Skeletal muscle satellite cell (primary cell): Measurements from ENCODE around the gene MAPKAP1.

Experiments used
- H3K27me3 ChIP-seq: 2 replicates; pipeline ENCODE4 v1.7.0; 2013; ENCODE audit warnings: low read length; ENCODE audit not compliant: control insufficient read depth, insufficient read depth
- H3K36me3 ChIP-seq: 2 replicates; pipeline ENCODE4 v1.7.0; 2013; ENCODE audit warnings: mild to moderate bottlenecking, control low read depth, low read length; ENCODE audit not compliant: insufficient read depth
- H3K4me1 ChIP-seq: 2 replicates; pipeline ENCODE4 v1.7.0; 2013; ENCODE audit warnings: low read length; ENCODE audit not compliant: control insufficient read depth, insufficient read depth
- H3K4me2 ChIP-seq: 2 replicates; pipeline ENCODE4 v1.7.0; 2013; ENCODE audit warnings: mild to moderate bottlenecking, low read length
- H3K4me3 ChIP-seq: 2 replicates; pipeline ENCODE4 v1.7.0; 2013; ENCODE audit warnings: low read length
- H3K9ac ChIP-seq: 2 replicates; pipeline ENCODE4 v1.7.0; 2013; ENCODE audit warnings: mild to moderate bottlenecking, low read depth, low read length, moderate library complexity
- H3K9me3 ChIP-seq: replicated peaks from 2 replicates; pipeline ENCODE4 v1.7.0; 2013; ENCODE audit warnings: mild to moderate bottlenecking, control low read depth, low read length

The MAPKAP1 gene

GRCh38 chr9:125663127-125663526, 43.9 kb downstream of the MAPKAP1 start:
- no peaks in the 10 kb centered on the region for H3K9me3 ChIP-seq
- no peaks in the 10 kb centered on the region for H3K27me3 ChIP-seq
- H3K4me2 ChIP-seq: peak overlapping the region; percentile 28
- peaks cover 9% of the 10 kb centered on the region for H3K36me3 ChIP-seq
- no peak overlapping the region for H3K4me3 ChIP-seq
- no peak overlapping the region for H3K9ac ChIP-seq
- H3K4me1 ChIP-seq: peaks cover 24% of the 10 kb centered on the region

GRCh38 chr9:125660557-125660956, 46.5 kb downstream of the MAPKAP1 start:
- Histone ChIP-seq H3K9ac (no peak overlapping the region), H3K27me3 (no peaks in the 10 kb centered on the region), H3K36me3 (no peaks in the 10 kb centered on the region), H3K4me3 (no peak overlapping the region), H3K9me3 (no peaks in the 10 kb centered on the region), H3K4me2 (no peak overlapping the region), H3K4me1 (peaks cover 36% of the 10 kb centered on the region)

- Histone ChIP-seq H3K9ac (peak overlapping the region; percentile 21), H3K27me3 (no peaks in the 10 kb centered on the region), H3K4me2 (peak overlapping the region; percentile 48), H3K4me3 (no peak overlapping the region), H3K9me3 (no peaks in the 10 kb centered on the region), H3K36me3 (no peaks in the 10 kb centered on the region), H3K4me1 (peaks cover 42% of the 10 kb centered on the region)
Observed at GRCh38 chr9:125659954-125660353, 47.1 kb downstream of the MAPKAP1 start.

GRCh38 chr9:125659201-125659840, 47.7 kb downstream of the MAPKAP1 start:
- Histone ChIP-seq H3K27me3 (no peaks in the 10 kb centered on the region), H3K9me3 (no peaks in the 10 kb centered on the region), H3K4me1 (peaks cover 48% of the 10 kb centered on the region), H3K9ac (peak overlapping the region; percentile 21), H3K36me3 (no peaks in the 10 kb centered on the region), H3K4me3 (no peak overlapping the region), H3K4me2 (peak overlapping the region; percentile 48)

GRCh38 chr9:125656560-125656959, 50.4 kb downstream of the MAPKAP1 start:
- Histone ChIP-seq H3K4me2 (no peak overlapping the region), H3K36me3 (peaks cover 7% of the 10 kb centered on the region), H3K4me1 (peaks cover 47% of the 10 kb centered on the region), H3K27me3 (no peaks in the 10 kb centered on the region), H3K4me3 (no peak overlapping the region), H3K9ac (no peak overlapping the region), H3K9me3 (no peaks in the 10 kb centered on the region)

GRCh38 chr9:125655691-125656410, 51.2 kb downstream of the MAPKAP1 start:
- H3K4me2 ChIP-seq: peak overlapping the region; percentile 48
- H3K4me1 ChIP-seq: peaks cover 49% of the 10 kb centered on the region
- H3K9ac ChIP-seq: peak overlapping the region; percentile 15
- no peak overlapping the region for H3K4me3 ChIP-seq
- no peaks in the 10 kb centered on the region for H3K27me3 ChIP-seq
- H3K9me3 ChIP-seq: no peaks in the 10 kb centered on the region
- H3K36me3 ChIP-seq: peaks cover 7% of the 10 kb centered on the region

GRCh38 chr9:125655066-125655633, 51.9 kb downstream of the MAPKAP1 start:
- H3K9me3 ChIP-seq: no peaks in the 10 kb centered on the region
- peaks cover 51% of the 10 kb centered on the region for H3K4me1 ChIP-seq
- H3K36me3 ChIP-seq: peaks cover 7% of the 10 kb centered on the region
- H3K4me2 ChIP-seq: peak overlapping the region; percentile 48
- no peak overlapping the region for H3K4me3 ChIP-seq
- peak overlapping the region; percentile 64 for H3K9ac ChIP-seq
- H3K27me3 ChIP-seq: no peaks in the 10 kb centered on the region

- Histone ChIP-seq H3K36me3 (peaks cover 7% of the 10 kb centered on the region), H3K4me1 (peaks cover 50% of the 10 kb centered on the region)
Observed at GRCh38 chr9:125654121-125654520, 52.9 kb downstream of the MAPKAP1 start.

GRCh38 chr9:125653325-125653724, 53.7 kb downstream of the MAPKAP1 start:
- Histone ChIP-seq H3K27me3 (no peaks in the 10 kb centered on the region), H3K4me2 (no peak overlapping the region), H3K9me3 (no peaks in the 10 kb centered on the region), H3K9ac (no peak overlapping the region), H3K36me3 (peaks cover 7% of the 10 kb centered on the region), H3K4me1 (peaks cover 56% of the 10 kb centered on the region), H3K4me3 (no peak overlapping the region)

More at GRCh38 chr9:125654121-125654520, 52.9 kb downstream of the MAPKAP1 start:
- peak overlapping the region; percentile 64 for H3K9ac ChIP-seq
- H3K27me3 ChIP-seq: no peaks in the 10 kb centered on the region
- H3K4me3 ChIP-seq: no peak overlapping the region
- H3K4me2 ChIP-seq: no peak overlapping the region
- no peaks in the 10 kb centered on the region for H3K9me3 ChIP-seq

GRCh38 chr9:125652759-125653158, 54.2 kb downstream of the MAPKAP1 start:
- H3K9ac ChIP-seq: no peak overlapping the region
- H3K4me1 ChIP-seq: peaks cover 59% of the 10 kb centered on the region
- no peaks in the 10 kb centered on the region for H3K27me3 ChIP-seq
- no peak overlapping the region for H3K4me3 ChIP-seq
- H3K36me3 ChIP-seq: peaks cover 7% of the 10 kb centered on the region
- H3K4me2 ChIP-seq: no peak overlapping the region
- H3K9me3 ChIP-seq: no peaks in the 10 kb centered on the region

GRCh38 chr9:125652233-125652594, 54.8 kb downstream of the MAPKAP1 start:
- H3K9ac ChIP-seq: no peak overlapping the region
- H3K4me3 ChIP-seq: no peak overlapping the region
- peaks cover 7% of the 10 kb centered on the region for H3K36me3 ChIP-seq
- H3K9me3 ChIP-seq: no peaks in the 10 kb centered on the region
- H3K4me2 ChIP-seq: no peak overlapping the region
- H3K4me1 ChIP-seq: peaks cover 59% of the 10 kb centered on the region
- H3K27me3 ChIP-seq: no peaks in the 10 kb centered on the region
